Measurements from ENCODE around the gene SCN2B. TPM values are rescaled to one million over a fixed set of nuclear protein-coding genes. Genes with fewer than 3 reads are reported as not detected.

SCN2B gene
- total and polyA plus RNA-seq, 3 donors from 2014 or later = 0.24 to 0.70 (median 0.43) TPM

GRCh38 chr11:118147502-118147901 lies 28.9 kb downstream of the SCN2B start:
- H3K36me3 ChIP-seq (ENCODE audit: low read depth, missing control alignments) = no peaks in the 10 kb centered on the region
- 56 to 72% methylated on average over 3 of the region's 3 CpGs for WGBS, 2 donors
- H3K9me3 ChIP-seq = no peaks in the 10 kb centered on the region
- no peak for DNase-seq
- no peaks in the 10 kb centered on the region for H3K27me3 ChIP-seq
- intact Hi-C loops (cut with DNase I; ENCODE audit: low total_unique reads) = no loop called here
- no peak overlapping the region for H3K27ac ChIP-seq
- TF ChIP-seq CTCF (IDR thresholded peaks at IDR 0.05) (no peak), POLR2A (IDR thresholded peaks at IDR 0.05) (no peak)
- H3K4me1 ChIP-seq = peaks cover 17% of the 10 kb centered on the region
- no peak overlapping the region for H3K4me3 ChIP-seq

GRCh38 chr11:118146554-118146953 lies 29.9 kb downstream of the SCN2B start:
- Histone ChIP-seq H3K36me3 (ENCODE audit: low read depth, missing control alignments) (no peaks in the 10 kb centered on the region), H3K9me3 (no peaks in the 10 kb centered on the region), H3K4me3 (peak overlapping the region in 1 of 2 donors; percentile 72), H3K4me1 (peaks cover 14% of the 10 kb centered on the region), H3K27me3 (no peaks in the 10 kb centered on the region), H3K27ac (no peak overlapping the region)
- 61 to 76% methylated on average over 6 of the region's 6 CpGs for WGBS, 2 donors
- TF ChIP-seq POLR2A (IDR thresholded peaks at IDR 0.05) (no peak), CTCF (IDR thresholded peaks at IDR 0.05) (no peak)
- DNase-seq = no peak
- intact Hi-C loops (cut with DNase I; ENCODE audit: low total_unique reads) = no loop called here

GRCh38 chr11:118145285-118146227 lies 30.9 kb downstream of the SCN2B start:
- Histone ChIP-seq H3K27me3 (no peaks in the 10 kb centered on the region), H3K4me3 (peak overlapping the region; percentile 53 to 72), H3K27ac (peak overlapping the region; percentile 45 to 57), H3K36me3 (ENCODE audit: low read depth, missing control alignments) (no peaks in the 10 kb centered on the region), H3K9me3 (no peaks in the 10 kb centered on the region), H3K4me1 (peaks cover 14% of the 10 kb centered on the region)
- WGBS, 2 donors = 0 to 1% methylated on average over 16 to 53 of the region's 78 CpGs
- intact Hi-C loops (cut with DNase I; ENCODE audit: low total_unique reads) = no loop called here
- peak; percentile 89 for DNase-seq
- TF ChIP-seq CTCF (IDR thresholded peaks at IDR 0.05) = peak; percentile 88 to 93 (median 88)
- no peak for TF ChIP-seq POLR2A (IDR thresholded peaks at IDR 0.05)

GRCh38 chr11:118144301-118145268 lies 31.9 kb downstream of the SCN2B start:
- intact Hi-C loops (cut with DNase I; ENCODE audit: low total_unique reads) = no loop called here
- WGBS, 2 donors = 38 to 47% methylated on average over 13 to 20 of the region's 20 CpGs
- peak overlapping the region; percentile 53 to 72 for H3K4me3 ChIP-seq
- DNase-seq = no peak
- no peaks in the 10 kb centered on the region for H3K9me3 ChIP-seq
- no peaks in the 10 kb centered on the region for H3K27me3 ChIP-seq
- TF ChIP-seq CTCF (IDR thresholded peaks at IDR 0.05) (no peak), POLR2A (IDR thresholded peaks at IDR 0.05) (no peak)
- peaks cover 14% of the 10 kb centered on the region for H3K4me1 ChIP-seq
- no peaks in the 10 kb centered on the region for H3K36me3 ChIP-seq (ENCODE audit: low read depth, missing control alignments)
- H3K27ac ChIP-seq = no peak overlapping the region

All from testis (tissue), 3 donors.